GM12865 (cell line): Measurements from ENCODE around the gene SUGCT.

ENCODE experiments used
- DNase-seq: peaks from one replicate; pipeline ENCODE4 v3.0.0; 2010; ENCODE audit warnings: low read depth
- H3K4me3 ChIP-seq: 2 replicates; pipeline ENCODE4 v1.5.1; 2011; ENCODE audit warnings: mild to moderate bottlenecking, low read depth, low read length, control low read depth
- CTCF ChIP-seq: IDR thresholded peaks from 2 replicates; pipeline ENCODE4 v1.5.1; 2011; ENCODE audit warnings: low read length, control low read depth, low read depth, inconsistent platforms; ENCODE audit not compliant: insufficient read depth; ENCODE audit errors: missing control alignments

SUGCT gene

GRCh38 chr7:40840990-40841389 is 706.2 kb downstream of the SUGCT start:
- no peak for DNase-seq
- no peak for TF ChIP-seq CTCF
- H3K4me3 ChIP-seq, result no peak overlapping the region

DNA sequence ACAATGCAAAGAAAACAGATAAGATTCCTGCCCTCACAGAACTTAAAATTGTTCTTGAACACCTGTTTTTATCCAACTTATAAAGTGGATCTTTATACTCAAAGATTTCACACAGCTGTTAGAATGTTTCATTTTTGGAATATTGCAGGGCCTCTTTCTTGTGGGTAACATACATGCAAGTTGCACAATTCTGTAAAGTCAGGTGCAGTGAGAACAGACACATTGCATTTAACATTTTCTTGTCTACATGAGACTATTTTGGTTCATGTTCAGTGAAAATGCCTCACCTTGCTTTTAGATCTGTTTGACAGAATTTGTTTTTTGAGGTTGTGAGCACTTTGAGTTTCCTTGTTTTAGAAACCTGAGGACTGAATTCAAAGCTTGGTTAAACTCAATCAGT is 707.8 kb downstream of the SUGCT start:
- H3K4me3 ChIP-seq, result no peak overlapping the region
- no peak for DNase-seq
- TF ChIP-seq CTCF, result no peak

DNA sequence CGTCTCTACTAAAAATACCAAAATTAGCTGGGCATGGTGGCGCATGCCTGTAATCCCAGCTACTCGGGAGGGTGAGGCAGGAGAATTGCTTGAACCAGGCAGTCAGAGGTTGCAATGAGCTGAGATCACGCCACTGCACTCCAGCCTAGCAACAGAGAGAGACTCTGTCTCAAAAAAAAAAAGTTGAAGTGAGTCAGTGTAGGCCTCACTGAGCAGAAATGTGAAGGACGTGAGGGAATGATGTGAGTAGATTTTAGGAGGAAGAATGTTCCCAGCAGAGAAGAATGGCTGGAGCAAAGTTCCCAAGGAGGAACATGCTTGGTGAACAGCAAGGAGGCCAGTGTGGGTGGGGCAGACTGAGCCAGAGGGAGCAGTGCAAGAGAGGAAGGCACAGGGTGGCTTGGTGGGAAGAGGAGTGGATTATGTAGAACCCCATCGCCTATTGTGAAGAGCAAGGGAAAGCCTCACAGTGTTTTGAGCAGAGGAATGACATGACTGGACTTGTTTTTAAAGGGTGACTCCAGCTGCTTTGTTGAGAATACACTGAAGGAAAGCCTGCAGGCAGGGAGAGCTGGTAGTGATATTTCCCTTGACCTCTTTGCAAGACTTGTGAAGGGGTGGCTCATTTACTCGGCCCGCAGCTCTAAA is 708.7 kb downstream of the SUGCT start:
- no peak for TF ChIP-seq CTCF
- DNase-seq, result no peak
- no peak overlapping the region for H3K4me3 ChIP-seq

GRCh38 chr7:40845943-40846342 is 711.1 kb downstream of the SUGCT start:
- H3K4me3 ChIP-seq, result no peak overlapping the region
- DNase-seq, result no peak
- no peak for TF ChIP-seq CTCF

- no peak for DNase-seq
- no peak for TF ChIP-seq CTCF
- no peak overlapping the region for H3K4me3 ChIP-seq
Measured at GRCh38 chr7:40847921-40848320, 713.1 kb downstream of the SUGCT start.

- DNase-seq, result no peak
- no peak overlapping the region for H3K4me3 ChIP-seq
- TF ChIP-seq CTCF, result no peak
Measured at GRCh38 chr7:40848541-40849221, 713.9 kb downstream of the SUGCT start.

- TF ChIP-seq CTCF, result no peak
- no peak for DNase-seq
- no peak overlapping the region for H3K4me3 ChIP-seq
Measured at GRCh38 chr7:40850017-40850416, 715.2 kb downstream of the SUGCT start.
